Neural cell (in vitro differentiated cells): ENCODE data around the gene FAM107B. TPM values are rescaled to one million over a fixed set of nuclear protein-coding genes. Genes with fewer than 3 reads are reported as not detected.

Experiments used
- H2AFZ ChIP-seq: fragments of 200-600, 300-800 bp; sonication (generic), shearing (Covaris generic); 2 replicates; pipeline ENCODE4 v1.6.0; 2014; ENCODE audit warnings: low read depth, mild to moderate bottlenecking, antibody characterized with exemption, low read length, moderate library complexity
- H3F3A ChIP-seq: fragments of 200-600 bp; shearing (Covaris generic); 2 replicates; pipeline ENCODE4 v1.6.1; 2016; ENCODE audit warnings: mild to moderate bottlenecking, moderate library complexity, mixed read lengths, antibody characterized with exemption, low read length; ENCODE audit not compliant: insufficient read depth, poor library complexity, severe bottlenecking
- H3K27ac ChIP-seq: fragments of 200-600, 300-800 bp; sonication (generic), shearing (Covaris generic); 2 replicates; pipeline ENCODE4 v1.5.1; 2014; ENCODE audit warnings: mild to moderate bottlenecking, low read length, moderate library complexity
- H3K27me3 ChIP-seq: fragments of 300-800, 200-600 bp; sonication (generic), shearing (Covaris generic); 2 replicates; pipeline ENCODE4 v1.6.0; 2014; ENCODE audit warnings: mild to moderate bottlenecking, low read depth, low read length, moderate library complexity; ENCODE audit not compliant: insufficient read depth
- H3K36me3 ChIP-seq: fragments of 300-800, 200-600 bp; sonication (generic), shearing (Covaris generic); 2 replicates; pipeline ENCODE4 v1.5.1; 2014; ENCODE audit warnings: mild to moderate bottlenecking, antibody characterized with exemption, low read length, moderate library complexity; ENCODE audit not compliant: insufficient read depth
- H3K4me2 ChIP-seq: fragments of 300-800, 200-600 bp; sonication (generic), shearing (Covaris generic); 2 replicates; pipeline ENCODE4 v1.6.0; 2014; ENCODE audit warnings: mild to moderate bottlenecking, low read length
- H3K4me3 ChIP-seq: fragments of 300-800, 200-600 bp; sonication (generic), shearing (Covaris generic); 2 replicates; pipeline ENCODE4 v1.5.1; 2014; ENCODE audit warnings: mild to moderate bottlenecking, low read length, moderate library complexity
- H3K79me2 ChIP-seq: fragments of 200-600 bp; shearing (Covaris generic); replicated peaks from 2 replicates; pipeline ENCODE4 v1.6.0; 2014; ENCODE audit warnings: mild to moderate bottlenecking, low read length, moderate library complexity; ENCODE audit not compliant: insufficient read depth
- H3K9ac ChIP-seq: fragments of 300-800, 200-600 bp; sonication (generic), shearing (Covaris generic); 2 replicates; pipeline ENCODE4 v1.6.1; 2016; ENCODE audit warnings: mild to moderate bottlenecking, low read length, mixed read lengths
- H3K9me2 ChIP-seq: fragments of 200-600 bp; shearing (Covaris generic); 2 replicates; pipeline ENCODE4 v1.6.1; 2016; ENCODE audit warnings: mild to moderate bottlenecking, low read length, mixed read lengths; ENCODE audit not compliant: insufficient read depth
- H3K9me3 ChIP-seq: fragments of 200-600, 300-800 bp; sonication (generic), shearing (Covaris generic); 2 replicates; pipeline ENCODE4 v1.6.1; 2016; ENCODE audit warnings: mild to moderate bottlenecking, mixed run types, low read length, moderate library complexity, mixed read lengths
- H4K20me1 ChIP-seq: fragments of 200-600 bp; shearing (Covaris generic); 2 replicates; pipeline ENCODE4 v1.6.1; 2016; ENCODE audit warnings: mild to moderate bottlenecking, mixed run types; ENCODE audit not compliant: insufficient read depth
- EP300 ChIP-seq: fragments of 450-650 bp; conservative IDR thresholded peaks from 2 replicates; pipeline ENCODE4 v1.6.1; 2014; ENCODE audit warnings: antibody characterized with exemption, mild to moderate bottlenecking, moderate library complexity; ENCODE audit not compliant: poor library complexity, severe bottlenecking
- EZH2 ChIP-seq: fragments of 200-600, 300-800 bp; shearing (Covaris generic), sonication (generic); IDR thresholded peaks from 2 replicates; pipeline ENCODE4 v1.6.1; 2014; ENCODE audit warnings: antibody characterized with exemption, low read length, borderline replicate concordance, mild to moderate bottlenecking; ENCODE audit not compliant: insufficient read depth, poor library complexity, severe bottlenecking
- MXI1 ChIP-seq: fragments of 450-650 bp; conservative IDR thresholded peaks from 2 replicates; pipeline ENCODE4 v1.6.1; 2014; ENCODE audit warnings: antibody characterized with exemption, mild to moderate bottlenecking; ENCODE audit not compliant: poor library complexity, severe bottlenecking
- POLR2AphosphoS5 ChIP-seq: IDR thresholded peaks from 2 replicates; pipeline ENCODE4 v1.6.1; 2012
- RAD21 ChIP-seq: fragments of 450-650 bp; conservative IDR thresholded peaks from 2 replicates; pipeline ENCODE4 v1.6.1; 2014; ENCODE audit warnings: antibody characterized with exemption, mild to moderate bottlenecking, moderate library complexity
- SMC3 ChIP-seq: fragments of 450-650 bp; conservative IDR thresholded peaks from 2 replicates; pipeline ENCODE4 v1.6.1; 2014; ENCODE audit warnings: antibody characterized with exemption, mild to moderate bottlenecking, moderate library complexity; ENCODE audit not compliant: poor library complexity
- TAF1 ChIP-seq: IDR thresholded peaks from 2 replicates; pipeline ENCODE4 v1.6.1; 2012; ENCODE audit warnings: low read depth
- polyA plus RNA-seq: library from polyadenylated mRNA; depleted of rRNA; stranded (reverse); fragments of >200 nt; gene quantifications from 2 replicates; pipeline ENCODE4 v1.2.3, GENCODE V29; 2014
- TF ChIP-seq, protein P1 (sequence below): IDR thresholded peaks from 2 replicates; pipeline ENCODE4 v1.6.1; 2012; ENCODE audit warnings: borderline replicate concordance
- TF ChIP-seq, protein P2 (sequence below): fragments of 450-650 bp; IDR thresholded peaks from 2 replicates; pipeline ENCODE4 v1.5.1; 2014; ENCODE audit warnings: antibody characterized with exemption, mild to moderate bottlenecking, moderate library complexity; ENCODE audit not compliant: poor library complexity, severe bottlenecking

FAM107B gene
- polyA plus RNA-seq, 1 donor from 2014 or later, result 106 TPM

DNA sequence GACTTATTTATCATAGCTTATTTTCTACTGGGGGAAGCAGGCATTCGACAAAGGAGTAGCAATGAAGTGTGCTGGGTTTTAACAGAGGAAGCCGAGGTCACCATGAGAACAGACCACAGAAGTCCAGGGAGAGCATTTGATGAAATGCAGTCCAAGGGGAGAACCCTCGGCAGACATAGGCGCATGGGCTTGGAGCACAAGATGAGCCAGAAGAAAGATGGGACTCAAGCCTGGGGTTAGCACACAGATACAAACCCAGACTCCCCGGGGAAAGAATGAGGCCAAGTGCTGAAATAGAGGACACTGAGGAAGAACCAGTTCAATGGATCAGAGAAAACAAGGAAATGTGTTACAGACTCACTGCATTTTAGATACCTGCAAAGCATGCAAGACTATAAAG lies 209.5 kb downstream of the FAM107B start:
- Histone ChIP-seq H3K9me2 (no peaks in the 10 kb centered on the region), H3K9ac (no peak overlapping the region), H4K20me1 (no peaks in the 10 kb centered on the region), H3K9me3 (no peaks in the 10 kb centered on the region), H3K4me3 (no peak overlapping the region), H3K27me3 (no peaks in the 10 kb centered on the region), H2AFZ (no peak overlapping the region), H3K79me2 (peaks cover 46% of the 10 kb centered on the region), H3K4me2 (no peak overlapping the region), H3F3A (no peaks in the 10 kb centered on the region), H3K27ac (no peak overlapping the region), H3K36me3 (no peaks in the 10 kb centered on the region)
- TF ChIP-seq, protein P1, sequence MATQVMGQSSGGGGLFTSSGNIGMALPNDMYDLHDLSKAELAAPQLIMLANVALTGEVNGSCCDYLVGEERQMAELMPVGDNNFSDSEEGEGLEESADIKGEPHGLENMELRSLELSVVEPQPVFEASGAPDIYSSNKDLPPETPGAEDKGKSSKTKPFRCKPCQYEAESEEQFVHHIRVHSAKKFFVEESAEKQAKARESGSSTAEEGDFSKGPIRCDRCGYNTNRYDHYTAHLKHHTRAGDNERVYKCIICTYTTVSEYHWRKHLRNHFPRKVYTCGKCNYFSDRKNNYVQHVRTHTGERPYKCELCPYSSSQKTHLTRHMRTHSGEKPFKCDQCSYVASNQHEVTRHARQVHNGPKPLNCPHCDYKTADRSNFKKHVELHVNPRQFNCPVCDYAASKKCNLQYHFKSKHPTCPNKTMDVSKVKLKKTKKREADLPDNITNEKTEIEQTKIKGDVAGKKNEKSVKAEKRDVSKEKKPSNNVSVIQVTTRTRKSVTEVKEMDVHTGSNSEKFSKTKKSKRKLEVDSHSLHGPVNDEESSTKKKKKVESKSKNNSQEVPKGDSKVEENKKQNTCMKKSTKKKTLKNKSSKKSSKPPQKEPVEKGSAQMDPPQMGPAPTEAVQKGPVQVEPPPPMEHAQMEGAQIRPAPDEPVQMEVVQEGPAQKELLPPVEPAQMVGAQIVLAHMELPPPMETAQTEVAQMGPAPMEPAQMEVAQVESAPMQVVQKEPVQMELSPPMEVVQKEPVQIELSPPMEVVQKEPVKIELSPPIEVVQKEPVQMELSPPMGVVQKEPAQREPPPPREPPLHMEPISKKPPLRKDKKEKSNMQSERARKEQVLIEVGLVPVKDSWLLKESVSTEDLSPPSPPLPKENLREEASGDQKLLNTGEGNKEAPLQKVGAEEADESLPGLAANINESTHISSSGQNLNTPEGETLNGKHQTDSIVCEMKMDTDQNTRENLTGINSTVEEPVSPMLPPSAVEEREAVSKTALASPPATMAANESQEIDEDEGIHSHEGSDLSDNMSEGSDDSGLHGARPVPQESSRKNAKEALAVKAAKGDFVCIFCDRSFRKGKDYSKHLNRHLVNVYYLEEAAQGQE, result no peak
- TF ChIP-seq POLR2AphosphoS5, result no peak
- TF ChIP-seq MXI1, result no peak
- TF ChIP-seq EP300, result no peak
- no peak for TF ChIP-seq TAF1
- TF ChIP-seq, protein P2, sequence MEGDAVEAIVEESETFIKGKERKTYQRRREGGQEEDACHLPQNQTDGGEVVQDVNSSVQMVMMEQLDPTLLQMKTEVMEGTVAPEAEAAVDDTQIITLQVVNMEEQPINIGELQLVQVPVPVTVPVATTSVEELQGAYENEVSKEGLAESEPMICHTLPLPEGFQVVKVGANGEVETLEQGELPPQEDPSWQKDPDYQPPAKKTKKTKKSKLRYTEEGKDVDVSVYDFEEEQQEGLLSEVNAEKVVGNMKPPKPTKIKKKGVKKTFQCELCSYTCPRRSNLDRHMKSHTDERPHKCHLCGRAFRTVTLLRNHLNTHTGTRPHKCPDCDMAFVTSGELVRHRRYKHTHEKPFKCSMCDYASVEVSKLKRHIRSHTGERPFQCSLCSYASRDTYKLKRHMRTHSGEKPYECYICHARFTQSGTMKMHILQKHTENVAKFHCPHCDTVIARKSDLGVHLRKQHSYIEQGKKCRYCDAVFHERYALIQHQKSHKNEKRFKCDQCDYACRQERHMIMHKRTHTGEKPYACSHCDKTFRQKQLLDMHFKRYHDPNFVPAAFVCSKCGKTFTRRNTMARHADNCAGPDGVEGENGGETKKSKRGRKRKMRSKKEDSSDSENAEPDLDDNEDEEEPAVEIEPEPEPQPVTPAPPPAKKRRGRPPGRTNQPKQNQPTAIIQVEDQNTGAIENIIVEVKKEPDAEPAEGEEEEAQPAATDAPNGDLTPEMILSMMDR, result no peak
- TF ChIP-seq RAD21, result no peak
- no peak for TF ChIP-seq EZH2
- TF ChIP-seq SMC3, result no peak

DNA sequence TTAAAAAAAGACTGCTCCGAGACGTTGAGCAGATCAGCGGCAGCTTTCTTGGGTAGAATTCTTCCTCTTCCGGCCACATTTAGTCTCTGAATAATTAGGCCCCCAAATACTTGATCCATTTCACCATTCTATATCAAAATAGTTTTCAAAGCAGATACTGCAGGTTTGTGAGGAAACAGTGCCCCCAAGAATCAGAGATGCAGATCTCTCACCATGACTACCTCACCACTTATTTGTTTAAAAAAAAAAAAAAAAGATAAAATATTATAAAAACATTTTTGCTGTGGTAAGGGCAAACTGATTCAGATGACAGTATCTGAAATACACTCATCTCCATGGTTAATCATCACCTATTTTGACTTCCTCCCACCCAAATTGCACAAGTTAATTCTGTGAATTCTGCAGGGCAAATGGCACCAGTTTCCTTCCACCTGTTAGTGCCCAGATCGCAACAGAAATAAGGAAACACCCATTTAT lies 210.4 kb downstream of the FAM107B start:
- Histone ChIP-seq H3K27ac (no peak overlapping the region), H3K4me2 (no peak overlapping the region), H4K20me1 (no peaks in the 10 kb centered on the region), H3K9ac (no peak overlapping the region), H3K9me2 (no peaks in the 10 kb centered on the region), H3K79me2 (peaks cover 51% of the 10 kb centered on the region), H3K4me3 (no peak overlapping the region), H3K36me3 (no peaks in the 10 kb centered on the region), H2AFZ (no peak overlapping the region), H3K9me3 (no peaks in the 10 kb centered on the region), H3F3A (no peaks in the 10 kb centered on the region), H3K27me3 (no peaks in the 10 kb centered on the region)
- TF ChIP-seq EP300, result no peak
- no peak for TF ChIP-seq EZH2
- TF ChIP-seq, protein P1, result no peak
- no peak for TF ChIP-seq MXI1
- TF ChIP-seq TAF1, result no peak
- TF ChIP-seq SMC3, result no peak
- TF ChIP-seq POLR2AphosphoS5, result no peak
